ENCODE data around the gene BTLA.
"Not testable (repeated sequence)": the region's sequence is repeated elsewhere in the genome, so short reads cannot be mapped to it uniquely, and the experiment has no call there.

The BTLA gene

DNA sequence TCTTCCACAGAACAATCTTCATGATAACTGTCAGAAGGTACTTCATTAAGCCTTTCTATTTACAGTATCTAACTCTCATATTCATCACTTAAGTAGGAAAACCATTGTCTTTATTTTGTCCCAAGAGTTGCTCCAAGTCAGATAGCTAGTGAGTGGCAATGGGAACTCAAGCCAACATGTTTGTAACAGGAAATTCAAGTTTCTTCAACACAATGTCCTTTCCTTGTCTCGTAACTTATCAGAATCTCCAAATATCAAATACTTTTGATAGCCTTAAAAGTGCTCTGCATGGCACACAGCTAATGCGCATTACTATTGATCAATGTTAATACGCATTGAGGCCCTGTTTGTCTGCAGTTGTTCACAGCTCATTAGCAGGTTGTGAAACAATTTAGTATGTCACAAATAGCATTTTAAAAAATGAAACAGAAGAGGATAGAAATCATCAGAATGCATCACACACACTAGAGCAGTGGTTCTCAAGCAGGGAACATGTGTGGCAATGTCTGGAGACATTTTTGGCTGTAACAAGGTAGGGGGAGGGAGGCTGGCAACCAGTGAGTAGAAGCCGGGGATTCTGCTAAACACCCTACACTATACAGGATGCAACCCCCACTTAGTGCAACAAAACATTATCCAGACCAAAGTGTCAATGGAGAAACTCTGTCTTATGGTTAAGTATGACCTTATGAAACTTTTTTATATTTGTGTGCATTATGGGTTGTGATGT, 27.5 kb downstream of the BTLA start:
- TF ChIP-seq, protein P1, sequence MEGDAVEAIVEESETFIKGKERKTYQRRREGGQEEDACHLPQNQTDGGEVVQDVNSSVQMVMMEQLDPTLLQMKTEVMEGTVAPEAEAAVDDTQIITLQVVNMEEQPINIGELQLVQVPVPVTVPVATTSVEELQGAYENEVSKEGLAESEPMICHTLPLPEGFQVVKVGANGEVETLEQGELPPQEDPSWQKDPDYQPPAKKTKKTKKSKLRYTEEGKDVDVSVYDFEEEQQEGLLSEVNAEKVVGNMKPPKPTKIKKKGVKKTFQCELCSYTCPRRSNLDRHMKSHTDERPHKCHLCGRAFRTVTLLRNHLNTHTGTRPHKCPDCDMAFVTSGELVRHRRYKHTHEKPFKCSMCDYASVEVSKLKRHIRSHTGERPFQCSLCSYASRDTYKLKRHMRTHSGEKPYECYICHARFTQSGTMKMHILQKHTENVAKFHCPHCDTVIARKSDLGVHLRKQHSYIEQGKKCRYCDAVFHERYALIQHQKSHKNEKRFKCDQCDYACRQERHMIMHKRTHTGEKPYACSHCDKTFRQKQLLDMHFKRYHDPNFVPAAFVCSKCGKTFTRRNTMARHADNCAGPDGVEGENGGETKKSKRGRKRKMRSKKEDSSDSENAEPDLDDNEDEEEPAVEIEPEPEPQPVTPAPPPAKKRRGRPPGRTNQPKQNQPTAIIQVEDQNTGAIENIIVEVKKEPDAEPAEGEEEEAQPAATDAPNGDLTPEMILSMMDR (IDR thresholded peaks at IDR 0.05), result no peak
- TF ChIP-seq ZFX (IDR thresholded peaks at IDR 0.05; ENCODE audit: borderline replicate concordance), result no peak
- H3K27ac ChIP-seq, result no peak overlapping the region

DNA sequence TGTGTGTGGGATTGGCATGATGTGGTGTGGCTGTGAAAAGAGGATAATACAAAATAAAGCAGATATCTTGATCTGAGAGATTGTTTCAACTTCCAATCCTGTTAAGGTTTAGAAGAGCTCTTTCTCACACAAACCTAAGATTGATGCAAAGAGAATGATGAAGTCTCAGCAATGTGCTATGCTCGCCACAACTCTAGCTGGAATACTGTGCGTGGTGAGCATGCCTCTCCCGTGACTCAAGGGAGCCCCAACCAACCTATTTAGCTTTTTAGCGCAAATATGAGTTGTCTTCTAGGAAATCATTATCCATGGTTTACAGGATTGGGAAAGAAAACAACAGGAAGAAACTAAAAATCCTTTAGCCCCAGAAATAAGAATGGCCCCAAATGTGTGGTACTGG, 28.5 kb downstream of the BTLA start:
- TF ChIP-seq, protein P1 (IDR thresholded peaks at IDR 0.05), result no peak
- TF ChIP-seq ZFX (IDR thresholded peaks at IDR 0.05; ENCODE audit: borderline replicate concordance), result no peak
- no peak overlapping the region for H3K27ac ChIP-seq

DNA sequence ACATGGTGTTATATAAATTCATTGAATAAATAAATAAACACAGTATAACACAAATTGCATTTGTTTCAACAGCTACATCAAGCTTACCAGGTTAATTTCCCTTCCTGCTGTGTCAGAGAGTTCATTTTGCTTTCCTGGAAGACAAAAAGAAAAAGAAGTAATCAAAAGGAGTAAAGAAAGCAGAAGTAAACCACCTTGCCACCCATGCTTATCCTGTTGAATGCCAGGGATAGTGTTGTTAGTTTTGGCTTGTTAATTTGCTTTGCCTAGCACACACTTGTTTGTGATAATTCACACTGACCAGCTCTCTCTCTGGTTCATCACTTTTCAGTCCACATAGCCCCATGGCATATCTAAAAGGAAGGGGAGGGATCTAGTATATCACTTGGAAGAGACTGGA, 29.6 kb downstream of the BTLA start:
- H3K27ac ChIP-seq, result no peak overlapping the region
- TF ChIP-seq, protein P1 (IDR thresholded peaks at IDR 0.05), result no peak
- TF ChIP-seq ZFX (IDR thresholded peaks at IDR 0.05; ENCODE audit: borderline replicate concordance), result no peak

DNA sequence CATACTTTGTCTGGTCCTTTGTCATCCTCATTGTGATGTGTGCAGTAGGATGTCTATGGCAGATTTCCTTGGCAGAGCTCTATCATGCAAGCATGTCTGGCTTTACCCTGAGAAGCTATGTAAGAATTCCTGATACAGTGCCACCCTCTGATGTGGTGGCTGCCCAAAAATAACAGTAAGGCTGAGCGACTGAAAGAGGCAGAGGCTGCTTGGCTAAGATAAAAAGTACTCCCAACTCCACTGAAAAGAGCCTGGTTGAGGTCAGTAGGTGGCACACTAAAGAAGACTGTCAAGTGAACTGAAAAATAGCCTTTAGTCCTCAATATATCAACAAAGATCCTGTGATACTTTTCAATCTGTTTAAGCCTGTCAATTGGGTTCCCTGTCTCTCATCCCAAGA, 31.7 kb downstream of the BTLA start:
- TF ChIP-seq ZFX (IDR thresholded peaks at IDR 0.05; ENCODE audit: borderline replicate concordance), result no peak
- TF ChIP-seq, protein P1 (IDR thresholded peaks at IDR 0.05), result no peak
- H3K27ac ChIP-seq, result no peak overlapping the region

DNA sequence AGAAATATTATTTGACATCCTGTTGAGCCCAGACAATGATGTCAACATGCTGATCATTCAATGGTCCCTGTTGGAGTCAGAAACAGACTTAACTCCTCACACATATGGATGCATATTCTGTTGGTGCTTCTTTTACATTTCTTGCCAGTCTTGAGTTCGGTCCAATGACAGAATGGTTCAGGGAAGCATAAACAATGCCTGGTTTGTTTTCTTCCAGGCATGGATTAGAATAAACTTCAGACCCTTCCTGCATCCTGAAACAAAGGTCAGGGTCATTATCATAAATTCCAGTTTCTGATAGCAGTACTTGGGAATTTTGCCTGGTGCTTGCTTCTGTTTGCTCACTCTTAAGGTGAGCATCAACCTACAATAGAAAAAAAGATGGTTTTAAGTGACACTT, 33.3 kb downstream of the BTLA start:
- no peak for TF ChIP-seq ZFX (IDR thresholded peaks at IDR 0.05; ENCODE audit: borderline replicate concordance)
- TF ChIP-seq, protein P1 (IDR thresholded peaks at IDR 0.05), result no peak
- H3K27ac ChIP-seq, result no peak overlapping the region

DNA sequence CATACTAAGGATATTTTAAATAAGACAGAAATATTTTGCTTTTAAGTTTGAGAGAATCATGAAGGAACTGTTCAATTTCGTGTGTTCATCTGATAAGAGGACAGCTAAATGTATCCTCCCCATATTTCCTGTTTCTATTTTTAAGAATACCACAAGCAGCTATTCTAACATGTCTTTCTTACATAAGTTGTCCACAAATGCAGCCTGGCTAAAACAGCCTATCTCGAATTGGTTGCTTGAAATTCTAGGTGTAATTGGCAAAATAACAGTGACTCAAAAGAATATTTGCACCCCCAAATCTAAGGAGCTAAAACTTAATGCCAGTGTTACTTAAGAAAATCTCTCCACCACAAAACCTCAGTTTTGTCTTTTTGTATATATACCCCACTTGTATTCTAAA, 35.0 kb downstream of the BTLA start:
- H3K27ac ChIP-seq, result no peak overlapping the region
- TF ChIP-seq, protein P1 (IDR thresholded peaks at IDR 0.05), result no peak
- no peak for TF ChIP-seq ZFX (IDR thresholded peaks at IDR 0.05; ENCODE audit: borderline replicate concordance)

DNA sequence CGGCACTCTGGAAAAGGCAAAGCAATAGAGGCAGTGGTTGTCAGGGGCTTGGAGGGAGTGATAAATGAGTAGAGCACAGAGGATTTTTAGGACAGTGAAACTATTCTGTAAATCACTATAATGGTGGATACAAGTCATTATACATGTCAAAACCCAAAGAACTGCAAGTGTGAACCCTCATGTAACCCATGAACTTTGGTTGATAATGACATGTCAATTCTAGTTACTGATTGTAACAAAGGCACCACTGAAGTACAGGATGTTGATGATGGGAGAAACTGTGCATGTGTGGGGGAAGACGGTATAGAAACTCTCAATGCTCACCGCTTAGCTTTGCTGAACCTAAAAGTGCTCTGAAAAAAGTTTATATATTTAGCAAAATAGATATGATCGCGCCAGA, 36.0 kb downstream of the BTLA start:
- H3K27ac ChIP-seq, result no peak overlapping the region
- no peak for TF ChIP-seq ZFX (IDR thresholded peaks at IDR 0.05; ENCODE audit: borderline replicate concordance)
- TF ChIP-seq, protein P1 (IDR thresholded peaks at IDR 0.05), result no peak

DNA sequence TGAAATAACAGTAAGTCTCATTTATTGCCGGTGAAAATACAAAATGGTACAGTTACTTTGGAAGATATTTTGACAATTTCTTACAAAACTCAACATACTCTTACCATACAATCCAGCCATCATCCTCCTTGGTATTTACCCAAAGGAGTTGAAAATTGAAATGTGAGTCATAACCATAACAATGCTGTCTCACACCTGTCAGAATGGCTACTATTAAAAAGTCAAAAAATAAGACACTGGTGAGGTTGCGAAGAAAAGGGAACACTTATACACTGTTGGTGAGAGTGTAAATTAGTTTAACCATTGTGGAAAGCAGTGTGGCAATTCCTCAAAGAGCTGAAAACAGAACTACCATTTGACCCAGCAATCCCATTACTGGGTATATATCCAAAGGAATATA, 37.5 kb downstream of the BTLA start:
- H3K27ac ChIP-seq, result not testable (repeated sequence)
